ENCODE results near the gene CCDC188.

- TF ChIP-seq EZH2 (IDR thresholded peaks at IDR 0.05; ENCODE audit: low read length) (no peak), CTCF (optimal IDR thresholded peaks at IDR 0.05 in 1 of 3, IDR thresholded peaks at IDR 0.05 in 1 of 3, conservative IDR thresholded peaks at IDR 0.05 in 1 of 3; ENCODE audit: extremely low read depth in 1 of 3, insufficient read depth in 2 of 3, low read length in 3 of 3) (no peak)
Observed at GRCh38 chr22:20138868-20139267, 12.0 kb downstream of the CCDC188 start.

Data from keratinocyte (primary cell).